ENCODE measurements around the gene TBC1D1.
"Not testable (repeated sequence)": the region's sequence is repeated elsewhere in the genome, so short reads cannot be mapped to it uniquely, and the experiment has no call there.

The TBC1D1 gene

GRCh38 chr4:37966044-37966443, 75.2 kb downstream of the TBC1D1 start:
- no peak for DNase-seq (ENCODE audit: low read depth)

- DNase-seq (ENCODE audit: low read depth): no peak
These were observed 76.9 kb downstream of the TBC1D1 start for GRCh38 chr4:37967736-37968135.

GRCh38 chr4:37968747-37969146, 77.9 kb downstream of the TBC1D1 start:
- no peak for DNase-seq (ENCODE audit: low read depth)

GRCh38 chr4:37970702-37971101, 79.8 kb downstream of the TBC1D1 start:
- no peak for DNase-seq (ENCODE audit: low read depth)

GRCh38 chr4:37971202-37971601, 80.3 kb downstream of the TBC1D1 start:
- DNase-seq (ENCODE audit: low read depth): no peak

- no peak for DNase-seq (ENCODE audit: low read depth)
These were observed 82.6 kb downstream of the TBC1D1 start for GRCh38 chr4:37973441-37973840.

- DNase-seq (ENCODE audit: low read depth): not testable (repeated sequence)
These were observed 84.5 kb downstream of the TBC1D1 start for GRCh38 chr4:37975321-37975822.

GRCh38 chr4:37976507-37976906, 85.6 kb downstream of the TBC1D1 start:
- no peak for DNase-seq (ENCODE audit: low read depth)

GRCh38 chr4:37976991-37977470, 86.1 kb downstream of the TBC1D1 start:
- DNase-seq (ENCODE audit: low read depth): peak; percentile 51

- DNase-seq (ENCODE audit: low read depth): peak; percentile 45
These were observed 86.8 kb downstream of the TBC1D1 start for GRCh38 chr4:37977471-37978247.

GRCh38 chr4:37978248-37978924, 87.5 kb downstream of the TBC1D1 start:
- no peak for DNase-seq (ENCODE audit: low read depth)

GRCh38 chr4:37980246-37980645, 89.4 kb downstream of the TBC1D1 start:
- no peak for DNase-seq (ENCODE audit: low read depth)

GRCh38 chr4:37981425-37981824, 90.5 kb downstream of the TBC1D1 start:
- no peak for DNase-seq (ENCODE audit: low read depth)

- DNase-seq (ENCODE audit: low read depth): no peak
These were observed 91.2 kb downstream of the TBC1D1 start for GRCh38 chr4:37981844-37982720.

- no peak for DNase-seq (ENCODE audit: low read depth)
These were observed 91.9 kb downstream of the TBC1D1 start for GRCh38 chr4:37982736-37983135.

- DNase-seq (ENCODE audit: low read depth): no peak
These were observed 93.1 kb downstream of the TBC1D1 start for GRCh38 chr4:37983951-37984350.

- no peak for DNase-seq (ENCODE audit: low read depth)
These were observed 94.9 kb downstream of the TBC1D1 start for GRCh38 chr4:37985730-37986275.

- DNase-seq (ENCODE audit: low read depth): no peak
These were observed 97.8 kb downstream of the TBC1D1 start for GRCh38 chr4:37988670-37989069.

GRCh38 chr4:37989398-37990260, 98.7 kb downstream of the TBC1D1 start:
- DNase-seq (ENCODE audit: low read depth): no peak

GRCh38 chr4:37990731-37991245, 99.9 kb downstream of the TBC1D1 start:
- DNase-seq (ENCODE audit: low read depth): no peak

Measured in stimulated activated CD8-positive, alpha-beta memory T cell treated with anti-CD3 and anti-CD28 coated beads, Interleukin-15, amount 100 ng/mL, for 24 hours (primary cell).